Uterus (tissue), 4 donors: ENCODE measurements around the gene STX18. TPM values are rescaled to one million over a fixed set of nuclear protein-coding genes. Genes with fewer than 3 reads are reported as not detected.

Experiments used
- DNase-seq, 2 donors: peaks; one replicate each; pipeline ENCODE4 v3.0.0-alpha.2; 2019 to 2020
- H3K27ac ChIP-seq, 2 donors: fragments of 200-600 bp; sonication (generic); 1 replicate in 1 of 2; 2 replicates in 1 of 2; pipeline ENCODE4 v1.5.1; 2016 to 2018
- H3K27me3 ChIP-seq, 2 donors: fragments of 200-600 bp; sonication (generic); one replicate each; pipeline ENCODE4 v1.5.1; 2018 to 2019; ENCODE audit warnings: control low read depth in 1 of 2
- H3K36me3 ChIP-seq, 2 donors: fragments of 200-600 bp; sonication (generic); one replicate each; pipeline ENCODE4 v1.5.1; 2019; ENCODE audit warnings: control low read depth in 1 of 2
- H3K4me1 ChIP-seq, 2 donors: fragments of 200-600 bp; sonication (generic); one replicate each; pipeline ENCODE4 v1.5.1; 2018 to 2019; ENCODE audit warnings: control low read depth in 1 of 2
- H3K4me3 ChIP-seq, 2 donors: fragments of 200-600 bp; sonication (generic); 1 replicate in 1 of 2; 2 replicates in 1 of 2; pipeline ENCODE4 v1.5.1; 2018 to 2019; ENCODE audit warnings: mild to moderate bottlenecking in 1 of 2
- H3K9me3 ChIP-seq, 2 donors: fragments of 200-600 bp; sonication (generic); one replicate each; pipeline ENCODE4 v1.5.1; 2019; ENCODE audit warnings: control low read depth in 1 of 2
- CTCF ChIP-seq, 4 experiments: fragments of 200-600 bp in 2 of 4; fragments of 450-650 bp in 2 of 4; sonication (generic) in 2 of 4; IDR thresholded peaks; one replicate each; pipeline ENCODE4 v1.5.1; 2016 to 2019; ENCODE audit warnings: antibody characterized with exemption in 4 of 4, mild to moderate bottlenecking in 2 of 4, moderate library complexity in 1 of 4
- POLR2A ChIP-seq, 2 donors: fragments of 450-650 bp; IDR thresholded peaks; one replicate each; pipeline ENCODE4 v1.6.1; 2016; ENCODE audit warnings: antibody characterized with exemption in 2 of 2, mild to moderate bottlenecking in 1 of 2, moderate library complexity in 1 of 2
- intact Hi-C: fragments of 100-400 bp; cut with DNase I; formaldehyde crosslinking; loops from one replicate; pipeline ENCODE4 v1.15.1; 2023; ENCODE audit warnings: low total_unique reads
- total RNA-seq, 4 donors: library from RNA; depleted of rRNA in 3 of 4; stranded (reverse); fragments of >200 nt in 3 of 4; gene quantifications; one replicate each; pipeline versions ENCODE4 v1.1.0 to v1.2.4, GENCODE V29; 2014 to 2023
- donor health status: DM: yes; HTN: yes; CAD: no.

Gene STX18
- total RNA-seq, 4 donors from 2014 or later: 6.4 to 62.5 (median 28.9) TPM

- DNase-seq: peak in 1 of 2 donors; percentile 3
- TF ChIP-seq POLR2A (IDR thresholded peaks at IDR 0.05) (no peak), CTCF (IDR thresholded peaks at IDR 0.05) (no peak)
- H3K4me1 ChIP-seq: no peaks in the 10 kb centered on the region
- intact Hi-C loops: no loop called here
- H3K4me3 ChIP-seq: no peak overlapping the region
- no peaks in the 10 kb centered on the region for H3K9me3 ChIP-seq
- H3K36me3 ChIP-seq: no peaks in the 10 kb centered on the region
- no peaks in the 10 kb centered on the region for H3K27me3 ChIP-seq
- no peak overlapping the region for H3K27ac ChIP-seq
Measured at GRCh38 chr4:4427886-4428285, 114.0 kb downstream of the STX18 start.

GRCh38 chr4:4427121-4427870 is 114.6 kb downstream of the STX18 start:
- Histone ChIP-seq H3K9me3 (no peaks in the 10 kb centered on the region), H3K27ac (no peak overlapping the region), H3K36me3 (no peaks in the 10 kb centered on the region), H3K27me3 (no peaks in the 10 kb centered on the region), H3K4me1 (no peaks in the 10 kb centered on the region), H3K4me3 (no peak overlapping the region)
- intact Hi-C loops: no loop called here
- peak in 1 of 2 donors; percentile 7 for DNase-seq
- TF ChIP-seq POLR2A (IDR thresholded peaks at IDR 0.05) (no peak), CTCF (IDR thresholded peaks at IDR 0.05) (no peak)

GRCh38 chr4:4426511-4427120 is 115.2 kb downstream of the STX18 start:
- no peaks in the 10 kb centered on the region for H3K9me3 ChIP-seq
- TF ChIP-seq POLR2A (IDR thresholded peaks at IDR 0.05) (no peak), CTCF (IDR thresholded peaks at IDR 0.05) (no peak)
- no peaks in the 10 kb centered on the region for H3K27me3 ChIP-seq
- DNase-seq: peak in 1 of 2 donors; percentile 2
- H3K36me3 ChIP-seq: no peaks in the 10 kb centered on the region
- H3K27ac ChIP-seq: no peak overlapping the region
- H3K4me3 ChIP-seq: no peak overlapping the region
- intact Hi-C loops: no loop called here
- no peaks in the 10 kb centered on the region for H3K4me1 ChIP-seq

- Histone ChIP-seq H3K9me3 (no peaks in the 10 kb centered on the region), H3K36me3 (no peaks in the 10 kb centered on the region), H3K27ac (no peak overlapping the region), H3K4me1 (no peaks in the 10 kb centered on the region), H3K27me3 (no peaks in the 10 kb centered on the region), H3K4me3 (no peak overlapping the region)
- TF ChIP-seq POLR2A (IDR thresholded peaks at IDR 0.05) (no peak), CTCF (IDR thresholded peaks at IDR 0.05) (no peak)
- intact Hi-C loops: no loop called here
- peak in 1 of 2 donors; percentile 5 for DNase-seq
Measured at GRCh38 chr4:4425696-4426095, 116.2 kb downstream of the STX18 start.

GRCh38 chr4:4425119-4425690 is 116.6 kb downstream of the STX18 start:
- no peaks in the 10 kb centered on the region for H3K27me3 ChIP-seq
- no peaks in the 10 kb centered on the region for H3K36me3 ChIP-seq
- intact Hi-C loops: no loop called here
- H3K27ac ChIP-seq: no peak overlapping the region
- H3K4me3 ChIP-seq: no peak overlapping the region
- no peaks in the 10 kb centered on the region for H3K9me3 ChIP-seq
- DNase-seq: peak in 1 of 2 donors; percentile 2
- no peak for TF ChIP-seq CTCF (IDR thresholded peaks at IDR 0.05)
- no peak for TF ChIP-seq POLR2A (IDR thresholded peaks at IDR 0.05)
- H3K4me1 ChIP-seq: no peaks in the 10 kb centered on the region
